ENCODE results near the gene RGS8. TPM values are rescaled to one million over a fixed set of nuclear protein-coding genes. Genes with fewer than 3 reads are reported as not detected.

The RGS8 gene
- total RNA-seq, 1 experiment from 2014 or later, result 0.66 TPM

DNA sequence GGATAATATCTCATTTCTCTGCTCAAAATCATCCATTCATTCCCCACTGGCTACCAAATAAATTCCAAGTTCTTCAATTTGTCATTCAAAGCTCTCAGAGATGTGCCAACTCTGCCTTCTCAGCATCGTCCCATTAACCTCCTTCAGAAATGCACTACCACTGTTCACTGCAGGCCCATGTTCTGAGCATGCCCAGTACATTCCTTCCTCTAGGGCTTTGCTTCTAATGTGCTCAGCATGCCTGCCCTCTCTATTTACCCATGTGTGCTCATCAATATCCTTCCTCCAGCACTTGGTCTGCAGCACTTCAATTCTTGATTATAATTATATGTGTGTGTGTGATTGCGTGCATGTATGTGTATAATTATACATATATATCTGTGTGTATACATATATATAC lies 36.1 kb upstream of the RGS8 start:
- no peaks in the 10 kb centered on the region for H3K36me3 Mint-ChIP-seq
- H3K4me3 Mint-ChIP-seq, result no peak overlapping the region
- H3K27me3 Mint-ChIP-seq (ENCODE audit: low read depth), result no peaks in the 10 kb centered on the region
- no peak overlapping the region for H3K27ac Mint-ChIP-seq
- H3K4me1 Mint-ChIP-seq, result peaks cover 9% of the 10 kb centered on the region
- no peaks in the 10 kb centered on the region for H3K9me3 Mint-ChIP-seq
- POLR2A ChIA-PET, result no interaction called here
- CTCF ChIA-PET, result interaction anchor here (1.1 to 1.4 kb wide), 2 partner anchors 21 to 121 kb away, joined by 4 to 5 read pairs; no protein-coding TSS in a partner anchor
- TF ChIP-seq ZNF671 (CRISPR knock-in tag; IDR thresholded peaks at IDR 0.05) (no peak), ZNF121 (CRISPR knock-in tag; IDR thresholded peaks at IDR 0.05) (no peak), TEAD4 (CRISPR knock-in tag; IDR thresholded peaks at IDR 0.05) (no peak; the same call in 1 of the 2 replicates), ELF4 (CRISPR knock-in tag; IDR thresholded peaks at IDR 0.05; ENCODE audit: low read depth) (no peak), TP53 (CRISPR knock-in tag; IDR thresholded peaks at IDR 0.05) (no peak), NFE2L1 (CRISPR knock-in tag; IDR thresholded peaks at IDR 0.05) (no peak), ZNF317 (CRISPR knock-in tag; IDR thresholded peaks at IDR 0.05; ENCODE audit: borderline replicate concordance, low read depth) (no peak), NR3C1 (CRISPR knock-in tag; conservative IDR thresholded peaks at IDR 0.05; ENCODE audit: low read depth) (no peak), FOXP1 (CRISPR knock-in tag; IDR thresholded peaks at IDR 0.05; ENCODE audit: borderline replicate concordance) (no peak), IRF2 (CRISPR knock-in tag; IDR thresholded peaks at IDR 0.05; ENCODE audit: borderline replicate concordance, low read depth) (no peak), SOX15 (CRISPR knock-in tag; IDR thresholded peaks at IDR 0.05) (no peak), NFYB (CRISPR knock-in tag; conservative IDR thresholded peaks at IDR 0.05; ENCODE audit: low read depth) (no peak)
- TF ChIP-seq, protein P1, sequence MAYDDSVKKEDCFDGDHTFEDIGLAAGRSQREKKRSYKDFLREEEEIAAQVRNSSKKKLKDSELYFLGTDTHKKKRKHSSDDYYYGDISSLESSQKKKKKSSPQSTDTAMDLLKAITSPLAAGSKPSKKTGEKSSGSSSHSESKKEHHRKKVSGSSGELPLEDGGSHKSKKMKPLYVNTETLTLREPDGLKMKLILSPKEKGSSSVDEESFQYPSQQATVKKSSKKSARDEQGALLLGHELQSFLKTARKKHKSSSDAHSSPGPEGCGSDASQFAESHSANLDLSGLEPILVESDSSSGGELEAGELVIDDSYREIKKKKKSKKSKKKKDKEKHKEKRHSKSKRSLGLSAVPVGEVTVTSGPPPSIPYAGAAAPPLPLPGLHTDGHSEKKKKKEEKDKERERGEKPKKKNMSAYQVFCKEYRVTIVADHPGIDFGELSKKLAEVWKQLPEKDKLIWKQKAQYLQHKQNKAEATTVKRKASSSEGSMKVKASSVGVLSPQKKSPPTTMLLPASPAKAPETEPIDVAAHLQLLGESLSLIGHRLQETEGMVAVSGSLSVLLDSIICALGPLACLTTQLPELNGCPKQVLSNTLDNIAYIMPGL (CRISPR knock-in tag; IDR thresholded peaks at IDR 0.05), result no peak
- TF ChIP-seq, protein P2, sequence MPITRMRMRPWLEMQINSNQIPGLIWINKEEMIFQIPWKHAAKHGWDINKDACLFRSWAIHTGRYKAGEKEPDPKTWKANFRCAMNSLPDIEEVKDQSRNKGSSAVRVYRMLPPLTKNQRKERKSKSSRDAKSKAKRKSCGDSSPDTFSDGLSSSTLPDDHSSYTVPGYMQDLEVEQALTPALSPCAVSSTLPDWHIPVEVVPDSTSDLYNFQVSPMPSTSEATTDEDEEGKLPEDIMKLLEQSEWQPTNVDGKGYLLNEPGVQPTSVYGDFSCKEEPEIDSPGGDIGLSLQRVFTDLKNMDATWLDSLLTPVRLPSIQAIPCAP (CRISPR knock-in tag; IDR thresholded peaks at IDR 0.05), result no peak
- TF ChIP-seq, protein P3, sequence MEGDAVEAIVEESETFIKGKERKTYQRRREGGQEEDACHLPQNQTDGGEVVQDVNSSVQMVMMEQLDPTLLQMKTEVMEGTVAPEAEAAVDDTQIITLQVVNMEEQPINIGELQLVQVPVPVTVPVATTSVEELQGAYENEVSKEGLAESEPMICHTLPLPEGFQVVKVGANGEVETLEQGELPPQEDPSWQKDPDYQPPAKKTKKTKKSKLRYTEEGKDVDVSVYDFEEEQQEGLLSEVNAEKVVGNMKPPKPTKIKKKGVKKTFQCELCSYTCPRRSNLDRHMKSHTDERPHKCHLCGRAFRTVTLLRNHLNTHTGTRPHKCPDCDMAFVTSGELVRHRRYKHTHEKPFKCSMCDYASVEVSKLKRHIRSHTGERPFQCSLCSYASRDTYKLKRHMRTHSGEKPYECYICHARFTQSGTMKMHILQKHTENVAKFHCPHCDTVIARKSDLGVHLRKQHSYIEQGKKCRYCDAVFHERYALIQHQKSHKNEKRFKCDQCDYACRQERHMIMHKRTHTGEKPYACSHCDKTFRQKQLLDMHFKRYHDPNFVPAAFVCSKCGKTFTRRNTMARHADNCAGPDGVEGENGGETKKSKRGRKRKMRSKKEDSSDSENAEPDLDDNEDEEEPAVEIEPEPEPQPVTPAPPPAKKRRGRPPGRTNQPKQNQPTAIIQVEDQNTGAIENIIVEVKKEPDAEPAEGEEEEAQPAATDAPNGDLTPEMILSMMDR (IDR thresholded peaks at IDR 0.05), result no peak
- TF ChIP-seq, protein P4, sequence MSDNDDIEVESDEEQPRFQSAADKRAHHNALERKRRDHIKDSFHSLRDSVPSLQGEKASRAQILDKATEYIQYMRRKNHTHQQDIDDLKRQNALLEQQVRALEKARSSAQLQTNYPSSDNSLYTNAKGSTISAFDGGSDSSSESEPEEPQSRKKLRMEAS (CRISPR knock-in tag; IDR thresholded peaks at IDR 0.05), result no peak
- TF ChIP-seq, protein P5, sequence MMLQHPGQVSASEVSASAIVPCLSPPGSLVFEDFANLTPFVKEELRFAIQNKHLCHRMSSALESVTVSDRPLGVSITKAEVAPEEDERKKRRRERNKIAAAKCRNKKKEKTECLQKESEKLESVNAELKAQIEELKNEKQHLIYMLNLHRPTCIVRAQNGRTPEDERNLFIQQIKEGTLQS (CRISPR knock-in tag; conservative IDR thresholded peaks at IDR 0.05), result no peak
- TF ChIP-seq, protein P6, sequence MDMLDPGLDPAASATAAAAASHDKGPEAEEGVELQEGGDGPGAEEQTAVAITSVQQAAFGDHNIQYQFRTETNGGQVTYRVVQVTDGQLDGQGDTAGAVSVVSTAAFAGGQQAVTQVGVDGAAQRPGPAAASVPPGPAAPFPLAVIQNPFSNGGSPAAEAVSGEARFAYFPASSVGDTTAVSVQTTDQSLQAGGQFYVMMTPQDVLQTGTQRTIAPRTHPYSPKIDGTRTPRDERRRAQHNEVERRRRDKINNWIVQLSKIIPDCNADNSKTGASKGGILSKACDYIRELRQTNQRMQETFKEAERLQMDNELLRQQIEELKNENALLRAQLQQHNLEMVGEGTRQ (CRISPR knock-in tag; IDR thresholded peaks at IDR 0.05), result no peak
- ATAC-seq (peak; percentile 93), DNase-seq (ENCODE audit: low spot score) (no peak)

DNA sequence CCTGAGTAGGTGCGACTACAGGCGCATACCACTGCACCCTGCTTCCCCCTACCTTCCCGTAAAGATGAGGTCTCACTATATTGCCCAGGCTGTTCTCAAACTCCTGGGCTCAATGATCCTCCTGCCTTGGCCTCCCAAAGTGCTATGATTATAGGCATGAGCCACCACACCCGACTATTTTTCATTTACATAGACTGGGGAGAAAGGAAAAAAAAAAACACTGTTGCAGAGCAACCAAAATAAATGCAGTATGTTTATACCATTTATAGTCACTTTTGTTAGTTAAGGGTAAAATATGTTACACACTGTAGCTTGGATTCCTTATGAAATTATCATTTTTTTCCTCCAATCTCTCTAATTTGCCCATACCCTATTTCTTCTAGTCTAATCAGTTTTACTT lies 35.2 kb upstream of the RGS8 start:
- no peak overlapping the region for H3K27ac Mint-ChIP-seq
- H3K27me3 Mint-ChIP-seq (ENCODE audit: low read depth), result no peaks in the 10 kb centered on the region
- H3K4me1 Mint-ChIP-seq, result peaks cover 9% of the 10 kb centered on the region
- ATAC-seq, result no peak
- POLR2A ChIA-PET, result no interaction called here
- no peak for DNase-seq (ENCODE audit: low spot score)
- TF ChIP-seq GTF2I (CRISPR knock-in tag; conservative IDR thresholded peaks at IDR 0.05) (no peak), TP53 (CRISPR knock-in tag; IDR thresholded peaks at IDR 0.05) (no peak), TEAD4 (CRISPR knock-in tag; IDR thresholded peaks at IDR 0.05) (no peak), ATF1 (CRISPR knock-in tag; IDR thresholded peaks at IDR 0.05) (no peak), JUN (CRISPR knock-in tag; IDR thresholded peaks at IDR 0.05) (no peak), ZNF138 (CRISPR knock-in tag; conservative IDR thresholded peaks at IDR 0.05) (no peak), PRRX2 (CRISPR knock-in tag; IDR thresholded peaks at IDR 0.05) (no peak), TCF7 (CRISPR knock-in tag; IDR thresholded peaks at IDR 0.05; ENCODE audit: low read depth) (no peak), GRHL2 (CRISPR knock-in tag; IDR thresholded peaks at IDR 0.05; ENCODE audit: insufficient replicate concordance, severe bottlenecking) (no peak)
- TF ChIP-seq, protein P5 (CRISPR knock-in tag; conservative IDR thresholded peaks at IDR 0.05), result no peak
- TF ChIP-seq, protein P3 (IDR thresholded peaks at IDR 0.05), result no peak
- H3K9me3 Mint-ChIP-seq, result no peaks in the 10 kb centered on the region
- CTCF ChIA-PET, result interaction anchor here (0.6 to 1.4 kb wide), 2 partner anchors 120 to 323 kb away, joined by 3 to 4 read pairs; no protein-coding TSS in a partner anchor
- no peaks in the 10 kb centered on the region for H3K36me3 Mint-ChIP-seq
- H3K4me3 Mint-ChIP-seq, result no peak overlapping the region

Measured in WTC11 (cell line).